NCI-H748 (cell line): Measurements from ENCODE around the gene TLK2.
"Not testable (repeated sequence)": the region's sequence is repeated elsewhere in the genome, so short reads cannot be mapped to it uniquely, and the experiment has no call there.

Experiments
- DNase-seq: peaks from one replicate; lab custom pipeline; 2025; ENCODE audit not compliant: unreplicated experiment; lab: John Stamatoyannopoulos, UW

TLK2 gene

DNA sequence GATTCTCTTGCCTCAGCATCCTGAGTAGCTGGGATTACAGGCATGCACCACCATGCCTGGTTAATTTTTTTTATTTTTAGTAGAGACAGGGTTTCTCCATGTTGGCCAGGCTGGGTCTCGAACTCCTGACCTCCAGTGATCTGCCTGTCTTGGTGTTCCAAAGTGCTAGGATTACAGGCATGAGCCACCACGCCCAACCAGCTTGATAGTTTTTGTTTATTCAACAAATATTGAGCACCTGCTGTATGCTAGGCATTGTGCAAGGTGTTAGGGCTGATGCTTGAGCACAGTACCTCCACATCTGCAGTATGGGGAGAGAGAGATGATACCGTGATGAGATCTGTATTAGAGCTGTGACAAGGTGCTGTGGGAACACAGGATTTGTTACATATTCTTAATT, 3.9 kb downstream of the TLK2 start:
- DNase-seq: not testable (repeated sequence)

DNA sequence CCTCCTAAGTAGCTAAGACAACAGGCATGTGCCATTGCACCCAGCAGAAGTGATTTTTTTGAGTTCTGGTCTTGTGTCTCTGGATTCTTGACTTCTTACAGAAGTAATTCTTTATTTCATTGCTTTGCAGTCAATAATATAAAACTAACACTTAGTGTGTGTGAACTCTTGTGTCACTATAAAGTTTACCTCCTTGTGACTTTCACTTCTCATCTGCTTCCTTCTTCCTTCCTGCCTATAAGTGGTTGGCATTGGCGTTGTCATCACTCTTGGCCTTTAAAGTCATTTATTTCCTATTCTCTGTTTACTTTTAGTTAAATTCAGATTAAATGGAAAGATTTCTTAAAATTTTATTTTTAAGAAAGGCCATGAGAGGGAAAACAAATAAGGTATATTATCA, 12.4 kb downstream of the TLK2 start:
- not testable (repeated sequence) for DNase-seq

DNA sequence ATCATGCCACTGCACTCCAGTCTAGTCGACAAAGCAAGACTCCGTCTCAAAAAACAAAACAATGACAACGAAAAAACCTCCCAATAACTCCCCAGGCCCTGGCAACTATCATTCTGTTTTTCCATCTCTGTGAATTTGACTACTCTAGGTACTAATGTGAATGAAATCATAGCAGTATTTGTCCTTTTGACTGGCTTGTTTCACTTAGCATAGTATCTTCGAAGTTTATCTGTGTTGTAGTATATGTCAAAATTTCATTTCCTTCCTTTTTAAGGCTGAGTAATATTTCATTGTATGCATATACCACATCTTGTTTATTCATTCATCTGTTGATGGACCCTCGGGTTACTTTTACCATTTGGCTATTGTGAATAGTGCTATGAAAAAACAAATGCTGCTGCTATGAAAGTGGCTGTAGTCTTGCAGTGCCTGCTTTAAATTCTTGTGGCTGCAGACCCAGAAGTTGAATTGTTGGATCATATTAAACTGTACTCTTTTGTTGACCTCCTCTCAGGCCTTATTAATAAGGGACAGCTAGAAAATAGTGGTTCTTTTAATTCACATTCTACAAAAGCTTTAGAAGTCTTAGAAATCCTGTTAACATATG, 14.5 kb downstream of the TLK2 start:
- not testable (repeated sequence) for DNase-seq

DNA sequence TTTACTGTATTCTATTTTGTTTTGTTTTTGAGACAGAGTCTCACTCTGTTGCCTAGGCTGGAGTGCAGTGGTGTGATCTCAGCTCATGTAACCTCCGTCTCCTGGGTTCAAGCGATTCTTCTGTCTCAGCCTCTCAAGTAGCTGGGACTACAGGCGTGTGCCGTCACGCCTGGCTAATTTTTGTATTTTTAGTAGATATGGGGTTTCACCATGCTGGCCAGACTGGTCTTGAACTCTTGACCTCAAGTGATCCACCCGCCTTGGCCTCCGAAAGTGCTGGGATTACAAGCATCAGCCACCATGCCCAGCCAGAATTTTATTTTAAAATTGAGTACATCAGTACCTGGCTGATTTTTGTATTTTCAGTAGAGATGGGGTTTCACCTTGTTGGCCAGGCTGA, 15.4 kb downstream of the TLK2 start:
- DNase-seq: not testable (repeated sequence)

DNA sequence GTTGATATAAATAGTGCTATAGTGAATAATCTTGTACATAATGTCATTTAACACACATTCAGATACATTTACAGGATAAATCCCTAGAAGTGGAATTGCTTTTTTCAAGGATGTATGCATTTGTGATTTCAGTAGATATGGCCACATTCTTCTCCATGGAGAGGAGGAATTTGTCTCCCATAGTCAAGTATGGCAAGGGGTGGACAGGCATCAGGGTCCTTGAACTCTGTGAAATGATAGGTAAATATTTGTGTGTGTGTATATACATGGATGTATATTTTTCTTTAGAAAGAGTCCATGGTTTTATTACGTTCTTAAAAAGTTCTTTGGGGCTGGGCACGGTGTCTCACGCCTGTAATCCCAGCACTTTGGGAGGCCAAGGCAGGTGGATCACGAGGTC, 17.7 kb downstream of the TLK2 start:
- not testable (repeated sequence) for DNase-seq

DNA sequence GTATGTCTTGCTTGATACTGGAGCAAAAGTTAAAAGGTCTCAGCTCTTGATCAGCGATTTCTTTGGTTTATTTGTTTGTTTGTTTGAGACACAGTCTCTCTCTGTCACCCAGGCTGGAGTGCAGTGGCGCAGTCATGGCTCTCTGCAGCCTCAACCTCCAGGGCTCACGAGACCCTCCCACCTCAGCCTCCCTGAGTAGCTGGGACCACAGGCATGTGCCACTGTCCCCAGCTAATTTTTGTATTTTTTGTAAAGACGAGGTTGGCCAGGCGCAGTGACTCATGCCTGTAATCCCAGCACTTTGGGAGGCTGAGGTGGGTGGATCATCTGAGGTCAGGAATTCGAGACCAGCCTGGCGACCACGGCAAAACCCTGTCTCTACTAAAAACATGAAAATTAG, 20.2 kb downstream of the TLK2 start:
- DNase-seq: not testable (repeated sequence)

DNA sequence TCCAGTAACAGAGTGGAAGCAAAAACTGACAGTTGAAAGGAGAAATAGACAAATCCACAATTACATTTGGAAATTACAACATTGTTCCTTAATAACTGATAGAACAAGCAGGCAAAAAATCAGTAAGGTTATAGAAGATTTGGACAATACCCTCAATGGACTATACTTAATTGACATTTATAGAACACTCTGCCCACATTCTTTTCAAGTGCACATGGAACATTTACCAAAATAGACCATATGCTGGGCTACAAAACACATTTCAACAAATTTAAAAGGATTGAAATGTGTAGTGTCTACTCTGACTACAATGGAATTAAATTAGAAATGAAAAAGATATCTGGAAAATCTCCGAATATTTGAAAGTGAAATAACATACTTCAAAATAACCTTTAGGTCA, 21.8 kb downstream of the TLK2 start:
- not testable (repeated sequence) for DNase-seq

DNA sequence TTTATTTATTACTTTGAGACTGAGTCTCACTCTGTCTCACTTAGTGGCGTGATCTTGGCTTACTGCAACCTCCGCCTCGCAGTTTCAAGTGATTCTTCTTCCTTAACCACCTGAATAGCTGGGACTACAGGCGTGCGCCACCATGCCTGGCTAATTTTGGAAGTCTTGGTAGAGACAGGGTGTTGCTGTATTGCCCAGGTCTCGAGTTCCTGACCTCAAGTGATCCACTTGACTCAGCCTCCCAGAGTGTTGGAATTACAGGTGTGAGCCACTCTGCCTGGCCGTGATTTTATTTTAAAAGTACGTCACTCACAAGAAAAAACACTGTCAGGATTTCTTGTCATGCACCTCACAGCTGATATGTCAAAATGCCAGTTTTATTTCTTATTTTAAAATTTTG, 26.2 kb downstream of the TLK2 start:
- not testable (repeated sequence) for DNase-seq

DNA sequence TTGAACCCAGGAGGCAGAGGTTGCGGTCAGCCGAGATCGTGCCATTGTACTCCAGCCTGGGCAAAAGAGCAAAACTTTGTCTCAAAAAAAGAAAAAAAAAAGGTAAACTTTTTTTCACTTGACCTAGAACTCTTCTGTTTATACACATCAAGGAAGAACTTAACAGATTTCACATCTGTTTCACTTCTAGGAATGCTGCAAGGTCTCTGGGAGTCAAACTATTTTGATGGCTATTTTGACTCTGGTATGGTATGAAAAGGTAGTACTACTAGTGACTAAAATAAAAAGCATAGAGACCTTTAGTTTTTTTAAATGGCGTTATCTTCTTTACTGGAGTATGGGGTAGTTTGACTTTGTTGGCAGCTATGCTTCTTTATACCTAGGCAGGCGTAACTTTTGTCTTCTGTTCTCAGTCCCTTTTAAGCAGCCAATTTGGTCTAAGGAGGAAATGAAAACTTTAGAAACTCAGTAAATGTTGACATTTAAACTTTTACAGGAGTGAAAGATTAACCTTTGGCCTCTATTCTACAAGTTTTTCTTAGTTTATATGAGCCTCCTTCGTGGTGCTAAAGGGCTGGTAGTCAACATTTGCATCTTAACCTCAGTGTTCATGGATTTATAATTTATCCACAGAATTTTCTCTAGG, 28.7 kb downstream of the TLK2 start:
- not testable (repeated sequence) for DNase-seq

DNA sequence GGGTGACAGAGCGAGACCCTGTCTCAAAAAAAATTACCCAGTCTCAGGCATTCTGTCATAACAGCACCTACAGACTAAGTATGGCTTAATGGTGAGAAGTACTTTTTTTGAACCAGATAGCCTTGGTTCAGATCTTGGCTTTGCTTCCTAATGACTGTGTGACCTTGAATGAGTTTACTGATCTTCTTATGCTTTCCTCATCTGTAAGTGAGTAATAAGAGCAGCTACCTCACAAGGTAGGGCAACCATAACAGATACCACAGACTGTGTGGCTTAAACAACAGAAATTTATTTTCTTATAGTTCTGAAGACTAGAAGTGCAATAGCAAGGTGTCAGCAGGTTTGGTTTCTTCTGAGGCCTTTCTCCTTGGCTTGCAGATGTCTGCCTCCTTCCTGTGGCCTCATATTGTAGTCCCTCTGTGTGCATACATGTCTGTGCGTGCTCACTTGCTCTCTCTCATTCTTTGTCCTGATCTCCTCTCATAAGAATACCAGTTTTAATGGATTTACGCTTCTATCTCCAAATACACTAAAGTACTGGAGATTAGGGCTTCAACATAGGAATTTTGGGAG, 31.7 kb downstream of the TLK2 start:
- DNase-seq: not testable (repeated sequence)

DNA sequence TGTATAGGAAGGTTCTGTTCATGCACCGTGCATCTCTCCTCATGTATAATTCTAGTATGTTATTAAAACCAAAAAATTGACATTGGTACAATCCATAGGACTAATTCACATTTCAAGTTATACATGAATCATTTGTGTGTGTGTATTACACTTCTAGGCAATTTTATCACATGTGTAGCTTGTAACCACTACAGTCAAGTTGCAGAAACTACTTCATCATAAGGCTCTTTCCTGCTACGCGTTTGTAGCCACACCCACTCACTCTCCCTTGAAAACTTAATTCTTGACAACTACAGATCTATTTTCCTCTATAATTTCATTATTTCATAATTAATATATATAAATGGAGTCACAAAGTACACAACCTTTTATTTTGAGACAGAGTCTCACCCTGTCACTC, 32.4 kb downstream of the TLK2 start:
- not testable (repeated sequence) for DNase-seq

DNA sequence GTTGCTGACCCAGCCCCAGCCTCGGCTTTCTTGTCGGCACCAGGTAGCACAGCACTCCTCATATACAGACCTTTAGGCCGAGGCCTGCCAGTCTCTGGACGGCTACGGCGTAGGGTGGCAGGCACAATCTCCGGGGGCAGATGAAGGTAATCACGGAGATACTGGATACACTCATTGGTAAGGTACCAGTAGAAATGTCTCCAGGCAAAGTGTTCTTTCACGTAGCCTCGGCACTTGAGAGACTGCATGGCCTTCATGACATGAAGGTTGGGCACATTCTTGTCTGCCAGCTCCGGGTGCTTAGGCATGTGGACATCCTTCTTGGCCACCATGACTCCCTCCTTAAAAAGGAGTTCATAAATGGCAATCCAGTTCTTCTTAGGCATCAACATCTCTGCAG, 37.8 kb downstream of the TLK2 start:
- DNase-seq: not testable (repeated sequence)

DNA sequence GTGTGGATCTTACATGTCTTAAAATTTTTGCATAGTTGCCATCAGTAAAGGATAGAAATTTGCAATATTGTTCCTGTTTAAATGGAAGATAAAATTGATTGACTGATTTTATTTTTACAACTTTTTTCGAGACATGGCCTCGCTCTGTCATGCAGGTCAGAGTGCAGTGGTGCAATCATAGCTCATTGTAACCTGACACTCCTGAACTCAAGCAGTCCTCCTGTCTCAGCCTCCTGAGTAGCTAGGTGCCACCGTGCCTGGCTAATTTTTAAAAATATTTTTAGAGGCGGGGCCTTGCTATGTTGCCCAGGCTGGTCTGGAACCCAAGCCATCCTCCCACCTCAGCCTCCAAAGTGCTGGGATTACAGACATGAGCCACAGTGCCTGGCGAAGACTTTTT, 42.7 kb downstream of the TLK2 start:
- not testable (repeated sequence) for DNase-seq

DNA sequence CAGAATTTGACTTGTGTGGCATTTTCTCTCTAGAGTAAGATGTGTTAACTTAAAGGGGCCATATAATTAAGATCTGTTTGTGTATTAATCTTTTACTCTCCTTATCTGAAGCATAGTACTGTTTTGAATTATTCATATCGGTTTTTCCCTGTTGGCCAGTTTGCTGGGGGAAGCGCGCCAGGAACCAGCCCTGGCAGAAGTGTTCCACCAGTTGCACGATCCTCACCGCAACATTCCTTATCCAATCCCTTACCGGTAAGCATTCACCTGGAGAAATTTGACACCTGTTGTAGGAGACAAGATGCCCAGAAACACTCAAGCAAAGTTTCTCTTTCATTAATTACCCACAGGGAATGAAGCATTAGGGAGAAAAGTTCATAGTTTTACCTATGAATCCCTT, 45.5 kb downstream of the TLK2 start:
- DNase-seq: not testable (repeated sequence)

DNA sequence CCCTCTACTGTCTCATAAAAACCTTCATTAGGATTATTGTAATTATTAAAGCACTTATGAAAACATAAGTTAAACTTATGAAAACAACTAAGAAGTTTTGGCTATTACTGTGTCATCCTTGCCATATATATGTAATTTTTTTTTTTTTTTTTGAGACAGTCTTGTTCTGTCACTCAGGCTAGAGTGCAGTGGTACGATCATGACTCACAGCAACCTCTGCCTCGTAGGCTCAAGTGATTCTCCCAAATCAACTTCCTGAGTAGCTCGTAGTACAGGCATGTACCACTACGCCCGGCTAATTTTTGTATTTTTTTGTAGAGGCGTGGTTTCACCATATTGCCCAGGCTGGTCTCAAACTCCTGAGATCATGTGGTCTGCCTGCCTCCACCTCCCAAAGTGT, 46.7 kb downstream of the TLK2 start:
- DNase-seq: not testable (repeated sequence)

DNA sequence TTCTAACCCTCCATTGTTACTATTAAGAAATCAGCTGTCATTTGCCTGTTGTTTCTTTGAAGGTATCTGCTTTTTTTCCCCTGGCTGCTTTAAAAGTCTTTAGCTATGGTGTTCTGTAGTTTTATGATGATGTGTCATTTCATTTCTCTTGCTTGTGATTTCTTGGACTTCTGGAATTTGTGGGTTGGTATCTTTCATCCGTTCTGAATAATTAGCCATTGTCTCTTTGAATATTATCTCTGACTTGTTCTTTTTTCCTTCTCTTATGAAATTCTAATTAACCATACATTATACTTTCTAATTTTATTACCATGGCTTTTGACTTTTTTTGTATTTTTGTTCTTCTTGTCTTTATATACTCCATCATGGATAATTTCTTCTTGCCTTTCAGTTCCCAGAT, 52.3 kb downstream of the TLK2 start:
- not testable (repeated sequence) for DNase-seq

DNA sequence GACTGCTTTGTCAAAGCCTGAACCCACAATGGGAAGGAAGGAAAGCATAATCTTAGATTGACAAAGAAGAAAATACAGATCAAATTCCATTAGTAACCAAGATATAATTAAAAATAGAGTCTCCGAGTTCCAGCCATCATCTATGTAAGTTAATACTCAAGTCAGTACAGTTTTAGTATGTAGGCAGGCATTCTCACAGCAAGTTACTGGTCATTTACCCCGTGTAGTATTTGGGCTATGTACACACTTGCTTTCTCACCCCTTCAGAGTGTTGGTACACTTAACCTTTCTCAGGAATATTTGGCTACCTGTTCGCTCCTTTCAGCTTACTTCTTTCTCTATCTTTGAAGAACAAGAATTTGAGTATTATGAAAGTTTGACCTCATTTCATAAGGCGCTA, 57.9 kb downstream of the TLK2 start:
- DNase-seq: not testable (repeated sequence)

DNA sequence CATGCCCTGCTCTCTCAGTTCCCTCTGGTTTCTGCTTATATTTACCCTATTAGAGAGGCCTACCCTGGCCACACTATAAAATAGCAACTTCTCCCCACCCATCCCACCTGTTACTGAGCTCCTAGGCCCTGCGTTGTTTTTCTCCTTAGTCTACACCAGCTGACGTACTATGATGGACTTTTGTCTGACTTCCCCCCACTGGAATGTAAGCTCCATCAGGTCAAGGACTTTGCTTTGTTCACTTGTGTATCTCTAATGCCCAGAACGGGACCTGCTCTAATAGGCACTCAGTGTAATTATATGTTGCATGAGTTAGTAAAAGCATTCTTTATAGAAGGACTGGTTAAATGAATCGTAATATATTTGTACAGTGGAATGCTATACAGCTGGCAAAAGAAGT, 62.4 kb downstream of the TLK2 start:
- DNase-seq: peak; percentile 4

DNA sequence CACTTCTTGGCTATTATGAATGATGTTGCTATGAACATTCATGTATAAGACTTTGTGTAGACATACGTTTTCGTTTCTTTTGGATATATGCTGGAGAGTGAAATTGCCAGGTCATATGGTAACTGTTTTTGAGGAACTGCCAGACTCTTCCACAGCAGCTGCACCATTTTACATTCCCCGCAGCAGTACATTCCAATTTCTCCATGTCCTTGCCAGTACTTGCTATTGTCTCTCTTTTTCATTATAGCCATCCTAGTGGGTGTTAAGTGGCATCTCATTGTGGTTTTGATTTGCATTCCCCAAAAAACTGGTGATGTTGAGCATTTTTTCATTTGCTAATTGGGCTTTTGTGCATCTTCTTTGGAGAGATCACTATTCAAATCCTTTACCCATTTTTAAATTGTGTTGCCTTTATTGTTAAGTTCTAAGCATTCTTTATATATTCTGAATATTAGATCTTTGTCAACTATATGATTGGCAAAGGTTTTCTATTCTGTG, 64.7 kb downstream of the TLK2 start:
- DNase-seq: not testable (repeated sequence)

DNA sequence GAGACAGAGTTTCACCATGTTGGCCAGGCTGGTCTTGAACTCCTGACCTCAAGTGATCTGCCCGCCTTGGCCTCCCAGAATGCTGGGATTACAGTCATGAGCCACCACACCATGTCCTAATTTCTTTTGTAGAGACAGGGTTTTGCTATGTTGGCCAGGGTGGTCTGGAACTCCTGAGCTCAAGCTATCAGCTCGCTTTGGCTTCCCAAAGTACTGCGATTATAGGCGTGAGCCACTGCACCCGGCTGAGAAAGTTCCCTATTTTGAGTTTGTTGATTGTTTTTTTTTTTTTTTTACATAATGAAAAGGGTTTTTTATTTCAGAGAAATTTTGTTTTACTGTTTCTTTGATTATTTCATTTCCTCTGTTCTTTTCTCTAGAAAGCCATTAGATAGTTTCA, 67.4 kb downstream of the TLK2 start:
- DNase-seq: not testable (repeated sequence)

DNA sequence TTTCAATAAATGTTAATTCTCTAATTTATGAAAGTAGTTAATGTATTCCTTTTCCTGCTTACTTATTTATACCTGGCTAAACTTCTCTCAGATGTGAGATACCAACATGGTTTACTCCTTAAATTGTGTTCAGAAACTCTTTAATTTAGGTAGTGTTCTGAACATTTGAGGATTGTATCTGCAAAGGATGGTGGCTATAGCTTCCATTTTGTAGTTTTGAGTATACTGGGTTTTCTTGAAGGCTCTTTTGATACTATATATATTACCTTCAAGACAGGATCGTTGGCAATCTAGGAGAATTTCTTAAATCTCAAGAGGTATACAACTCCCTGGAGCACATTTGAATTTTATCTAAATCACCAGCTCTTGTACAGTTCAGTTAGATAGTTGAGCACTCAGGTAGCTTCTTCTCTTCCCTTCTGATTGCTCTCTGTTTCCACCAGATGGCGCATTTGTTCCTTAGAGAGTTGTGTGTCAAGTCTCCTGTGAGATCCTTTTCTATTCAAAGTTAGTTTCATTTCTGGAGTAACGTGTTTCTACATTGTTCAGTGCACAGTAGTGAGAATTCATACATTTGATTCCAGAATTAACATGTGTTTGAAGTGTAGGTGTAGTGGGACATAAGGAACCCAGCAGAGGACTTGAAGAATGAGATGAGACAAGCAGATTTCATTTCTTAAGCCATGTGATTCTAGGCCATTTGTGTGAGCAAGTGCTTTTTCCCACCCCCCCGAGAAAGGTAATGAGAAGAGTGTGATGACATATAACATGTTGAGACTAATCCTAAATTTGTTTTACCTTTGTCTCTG, 74.4 kb downstream of the TLK2 start:
- DNase-seq: peak; percentile 52
